ENCODE data around the gene MYH14.

- no peak for TF ChIP-seq YY1 (IDR thresholded peaks at IDR 0.05; ENCODE audit: insufficient read depth, insufficient read length)
- TF ChIP-seq ZNF274 (IDR thresholded peaks at IDR 0.05; ENCODE audit: low read depth, low read length) = no peak
- no peak for TF ChIP-seq SUZ12 (IDR thresholded peaks at IDR 0.05; ENCODE audit: extremely low read depth, insufficient read depth, insufficient read length)
These were observed 62.6 kb downstream of the MYH14 start for GRCh38 chr19:50266041-50266440.

All from NT2/D1 (cell line).